ENCODE data around the gene PI4KA.

- TF ChIP-seq CTCF (IDR thresholded peaks at IDR 0.05; ENCODE audit: low read depth, low read length, poor library complexity, severe bottlenecking): no peak
- no peak for TF ChIP-seq EZH2phosphoT487 (IDR thresholded peaks at IDR 0.05; ENCODE audit: borderline replicate concordance, low read length)
Observed at GRCh38 chr22:20843501-20843900, 15.1 kb downstream of the PI4KA start.
